Measurements from ENCODE around the gene EML5. TPM values are rescaled to one million over a fixed set of nuclear protein-coding genes. Genes with fewer than 3 reads are reported as not detected.

EML5 gene
- total RNA-seq, 1 donor from 2014 or later = 0.49 TPM

DNA sequence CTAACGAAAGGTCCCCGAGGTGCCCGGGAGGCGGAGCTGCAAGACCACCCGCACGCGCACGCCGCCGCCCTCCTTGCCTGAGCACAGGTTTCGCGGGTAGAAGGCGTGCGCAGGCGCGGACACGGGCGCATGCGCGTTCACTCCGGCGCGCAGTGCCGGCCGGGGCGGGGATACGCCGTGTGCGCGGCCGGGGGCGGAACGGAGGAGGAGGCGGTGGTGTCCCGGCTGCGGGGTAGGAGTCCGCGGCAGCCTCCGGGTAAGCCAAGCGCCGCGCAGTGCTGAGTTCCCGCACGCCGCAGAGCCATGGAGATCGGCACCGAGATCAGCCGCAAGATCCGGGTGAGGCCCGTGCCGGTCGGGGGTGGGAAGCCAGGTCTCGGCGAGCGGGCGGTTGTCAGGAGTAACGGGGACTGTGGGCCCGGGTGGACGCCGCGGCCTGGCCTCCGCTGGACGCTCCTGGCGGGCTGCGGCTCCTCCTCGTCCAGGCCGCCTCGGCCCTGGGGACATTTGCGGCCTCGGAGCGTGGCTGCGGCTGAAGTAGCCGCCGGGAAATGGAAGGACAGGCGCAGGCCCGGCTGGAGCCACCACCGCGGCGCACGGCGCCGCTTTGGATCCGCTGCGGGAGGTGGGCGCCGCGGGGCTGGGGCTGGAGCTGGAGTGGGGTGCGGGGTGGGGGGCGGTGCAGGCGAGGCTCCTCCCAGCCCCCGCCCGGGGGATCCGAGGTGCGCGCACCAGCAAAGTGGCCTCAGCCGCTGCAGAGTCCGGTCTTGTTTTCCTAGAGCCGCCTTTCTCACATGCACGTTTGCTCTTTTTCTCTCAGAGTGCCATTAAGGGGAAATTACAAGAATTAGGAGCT, 229.7 kb downstream of the EML5 start, which contains the start of gene ZC3H14:
TSS of gene ZC3H14 (plus strand) at position 207 of the 856 bp plus-strand sequence. CDS start at position 304, 97 bp downstream.
- Histone ChIP-seq H3K4me3 (peak within 1 kb of the TSS; percentile 92 to 99), H3K9me3 (no peaks in the 10 kb centered on the region), H3K27ac (peak within 1 kb of the TSS; percentile 86), H3K27me3 (no peaks in the 10 kb centered on the region), H3K4me1 (peaks cover 25% of the 10 kb centered on the region), H3K36me3 (peaks cover 0 to 6% of the 10 kb centered on the region in 2 donors)
- intact Hi-C loops (cut with DNase I) = no loop called here
- TF ChIP-seq, protein P1, sequence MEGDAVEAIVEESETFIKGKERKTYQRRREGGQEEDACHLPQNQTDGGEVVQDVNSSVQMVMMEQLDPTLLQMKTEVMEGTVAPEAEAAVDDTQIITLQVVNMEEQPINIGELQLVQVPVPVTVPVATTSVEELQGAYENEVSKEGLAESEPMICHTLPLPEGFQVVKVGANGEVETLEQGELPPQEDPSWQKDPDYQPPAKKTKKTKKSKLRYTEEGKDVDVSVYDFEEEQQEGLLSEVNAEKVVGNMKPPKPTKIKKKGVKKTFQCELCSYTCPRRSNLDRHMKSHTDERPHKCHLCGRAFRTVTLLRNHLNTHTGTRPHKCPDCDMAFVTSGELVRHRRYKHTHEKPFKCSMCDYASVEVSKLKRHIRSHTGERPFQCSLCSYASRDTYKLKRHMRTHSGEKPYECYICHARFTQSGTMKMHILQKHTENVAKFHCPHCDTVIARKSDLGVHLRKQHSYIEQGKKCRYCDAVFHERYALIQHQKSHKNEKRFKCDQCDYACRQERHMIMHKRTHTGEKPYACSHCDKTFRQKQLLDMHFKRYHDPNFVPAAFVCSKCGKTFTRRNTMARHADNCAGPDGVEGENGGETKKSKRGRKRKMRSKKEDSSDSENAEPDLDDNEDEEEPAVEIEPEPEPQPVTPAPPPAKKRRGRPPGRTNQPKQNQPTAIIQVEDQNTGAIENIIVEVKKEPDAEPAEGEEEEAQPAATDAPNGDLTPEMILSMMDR (IDR thresholded peaks at IDR 0.05) = no peak
- TF ChIP-seq POLR2AphosphoS5 (IDR thresholded peaks at IDR 0.05; ENCODE audit: insufficient read depth in 1 of 2, low read depth in 1 of 2) (peak in 1 of 2 donors; percentile 90), POLR2A (IDR thresholded peaks at IDR 0.05) (peak in 1 of 2 donors; percentile 58)
- DNase-seq (ENCODE audit: extremely low spot score in 2 of 2) = no peak

DNA sequence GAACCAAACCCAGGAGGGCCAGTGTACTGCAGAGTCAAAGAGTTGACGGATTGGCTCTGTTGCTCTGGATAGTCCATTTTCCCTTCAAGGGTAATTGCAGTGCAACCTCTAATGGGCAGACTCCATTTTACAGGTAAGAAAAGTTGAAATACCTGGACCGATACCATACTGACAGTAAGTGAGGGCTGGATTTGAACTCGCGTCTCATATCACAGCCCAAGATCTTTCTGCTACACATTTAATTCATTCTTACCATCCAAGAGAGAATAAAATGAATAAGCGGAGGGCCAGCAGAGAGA, 230.3 kb downstream of the EML5 start:
- intact Hi-C loops (cut with DNase I) = no loop called here
- Histone ChIP-seq H3K36me3 (peaks cover 0 to under 1% of the 10 kb centered on the region in 2 donors), H3K9me3 (no peaks in the 10 kb centered on the region), H3K4me1 (peaks cover 25% of the 10 kb centered on the region), H3K27me3 (no peaks in the 10 kb centered on the region), H3K4me3 (peak overlapping the region; percentile 92 to 99), H3K27ac (peak overlapping the region; percentile 86)
- no peak for DNase-seq (ENCODE audit: extremely low spot score in 2 of 2)
- TF ChIP-seq, protein P1 (IDR thresholded peaks at IDR 0.05) = no peak
- TF ChIP-seq POLR2AphosphoS5 (IDR thresholded peaks at IDR 0.05; ENCODE audit: insufficient read depth in 1 of 2, low read depth in 1 of 2) = no peak
- no peak for TF ChIP-seq POLR2A (IDR thresholded peaks at IDR 0.05)

Small RNA genes lying within 50 kb of the gene (small RNA-seq; reads per million reads assigned to genes)
- gene RF00019 (not detected), gene RNU4-92P (not detected)

Other genes with a start within 250 kb of the EML5 start
- 15.2 TPM for gene PTPN21, start 237.9 kb downstream of the EML5 start, total RNA-seq
- 58.4 TPM for gene ZC3H14, start 229.9 kb downstream of the EML5 start, total RNA-seq
- 10.1 TPM for gene TTC8, start 31.7 kb upstream of the EML5 start, total RNA-seq

Measured in vagina (tissue), 2 donors.